Mesothelial cell of epicardium (in vitro differentiated cells): ENCODE results near the gene TLE4. TPM values are rescaled to one million over a fixed set of nuclear protein-coding genes. Genes with fewer than 3 reads are reported as not detected.

Experiments used
- DNase-seq, 2 experiments: peaks; one replicate each; pipeline ENCODE4 v3.0.0; 2021; ENCODE audit warnings: low spot score in 2 of 2; ENCODE audit not compliant: unreplicated experiment in 2 of 2
- H3K27ac Mint-ChIP-seq: 2 replicates; pipeline ENCODE4 v1.8.0; 2021; ENCODE audit warnings: mixed read lengths
- H3K27me3 Mint-ChIP-seq: 2 replicates; pipeline ENCODE4 v1.8.0; 2021; ENCODE audit warnings: low read depth, mixed read lengths
- H3K36me3 Mint-ChIP-seq: 2 replicates; pipeline ENCODE4 v1.8.0; 2021; ENCODE audit warnings: mixed read lengths
- H3K4me1 Mint-ChIP-seq: 2 replicates; pipeline ENCODE4 v1.8.0; 2021; ENCODE audit warnings: mixed read lengths
- H3K4me3 Mint-ChIP-seq: 2 replicates; pipeline ENCODE4 v1.8.0; 2021; ENCODE audit warnings: mild to moderate bottlenecking, moderate library complexity, mixed read lengths
- H3K9me3 Mint-ChIP-seq: 2 replicates; pipeline ENCODE4 v1.8.0; 2021; ENCODE audit warnings: mixed read lengths
- total RNA-seq: library from RNA; stranded (reverse); gene quantifications from 3 replicates; pipeline ENCODE4 v1.2.1, GENCODE V29; 2021
- TF ChIP-seq, protein P1 (sequence below): fragments of 200-600 bp; sonication (generic); IDR thresholded peaks from one replicate; pipeline ENCODE4 v1.5.0; 2021; ENCODE audit warnings: antibody characterized with exemption; ENCODE audit not compliant: unreplicated experiment

TLE4 gene
- total RNA-seq, 1 donor from 2014 or later = 63.6 TPM

DNA sequence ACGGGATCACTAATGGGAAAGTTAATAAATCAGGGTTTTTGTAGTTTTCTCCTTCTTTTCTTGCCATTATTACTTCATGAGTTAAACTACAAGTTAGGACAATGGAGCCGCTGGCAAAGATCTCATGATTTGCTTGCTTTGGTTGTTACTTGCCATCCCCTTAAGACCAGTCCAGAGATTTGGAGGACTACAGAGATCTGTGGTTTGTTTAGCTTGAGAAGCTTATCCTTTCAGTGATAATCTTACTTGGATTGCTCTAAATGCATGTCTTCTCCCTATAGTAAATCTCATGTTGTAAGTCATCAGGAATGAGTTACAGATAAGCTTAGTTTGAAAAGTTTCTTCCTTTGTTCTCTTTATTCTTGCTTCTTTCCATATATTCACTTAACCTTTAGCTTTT is 70.9 kb downstream of the TLE4 start:
- Mint-ChIP-seq H3K36me3 (peaks cover 29% of the 10 kb centered on the region), H3K27me3 (no peaks in the 10 kb centered on the region), H3K9me3 (peaks cover 21% of the 10 kb centered on the region), H3K4me1 (peaks cover 15% of the 10 kb centered on the region), H3K27ac (peak overlapping the region; percentile 51), H3K4me3 (no peak overlapping the region)
- TF ChIP-seq, protein P1, sequence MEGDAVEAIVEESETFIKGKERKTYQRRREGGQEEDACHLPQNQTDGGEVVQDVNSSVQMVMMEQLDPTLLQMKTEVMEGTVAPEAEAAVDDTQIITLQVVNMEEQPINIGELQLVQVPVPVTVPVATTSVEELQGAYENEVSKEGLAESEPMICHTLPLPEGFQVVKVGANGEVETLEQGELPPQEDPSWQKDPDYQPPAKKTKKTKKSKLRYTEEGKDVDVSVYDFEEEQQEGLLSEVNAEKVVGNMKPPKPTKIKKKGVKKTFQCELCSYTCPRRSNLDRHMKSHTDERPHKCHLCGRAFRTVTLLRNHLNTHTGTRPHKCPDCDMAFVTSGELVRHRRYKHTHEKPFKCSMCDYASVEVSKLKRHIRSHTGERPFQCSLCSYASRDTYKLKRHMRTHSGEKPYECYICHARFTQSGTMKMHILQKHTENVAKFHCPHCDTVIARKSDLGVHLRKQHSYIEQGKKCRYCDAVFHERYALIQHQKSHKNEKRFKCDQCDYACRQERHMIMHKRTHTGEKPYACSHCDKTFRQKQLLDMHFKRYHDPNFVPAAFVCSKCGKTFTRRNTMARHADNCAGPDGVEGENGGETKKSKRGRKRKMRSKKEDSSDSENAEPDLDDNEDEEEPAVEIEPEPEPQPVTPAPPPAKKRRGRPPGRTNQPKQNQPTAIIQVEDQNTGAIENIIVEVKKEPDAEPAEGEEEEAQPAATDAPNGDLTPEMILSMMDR = no peak
- no peak for DNase-seq

DNA sequence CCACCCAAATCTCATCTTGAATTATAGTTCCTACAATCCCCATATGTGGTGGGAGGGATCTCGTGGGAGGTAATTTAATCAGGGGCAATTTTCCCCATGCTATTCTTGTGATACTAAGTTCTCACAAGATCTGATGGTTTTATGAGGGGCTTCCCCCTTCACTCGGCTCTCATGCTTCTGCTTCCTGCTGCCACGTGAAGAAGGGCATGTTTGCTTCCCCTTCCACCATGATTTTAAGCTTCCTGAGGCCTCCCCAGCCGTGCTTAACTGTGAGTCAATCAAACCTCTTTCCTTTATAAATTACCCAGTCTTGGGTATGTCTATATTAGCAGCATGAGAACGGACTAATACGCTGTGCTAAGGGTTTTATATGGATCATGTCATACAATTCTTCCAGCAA is 72.3 kb downstream of the TLE4 start:
- H3K36me3 Mint-ChIP-seq = peaks cover 21% of the 10 kb centered on the region
- TF ChIP-seq, protein P1 = no peak
- no peak overlapping the region for H3K4me3 Mint-ChIP-seq
- DNase-seq = no peak
- peaks cover 14% of the 10 kb centered on the region for H3K9me3 Mint-ChIP-seq
- no peak overlapping the region for H3K27ac Mint-ChIP-seq
- no peaks in the 10 kb centered on the region for H3K27me3 Mint-ChIP-seq
- peaks cover 15% of the 10 kb centered on the region for H3K4me1 Mint-ChIP-seq

DNA sequence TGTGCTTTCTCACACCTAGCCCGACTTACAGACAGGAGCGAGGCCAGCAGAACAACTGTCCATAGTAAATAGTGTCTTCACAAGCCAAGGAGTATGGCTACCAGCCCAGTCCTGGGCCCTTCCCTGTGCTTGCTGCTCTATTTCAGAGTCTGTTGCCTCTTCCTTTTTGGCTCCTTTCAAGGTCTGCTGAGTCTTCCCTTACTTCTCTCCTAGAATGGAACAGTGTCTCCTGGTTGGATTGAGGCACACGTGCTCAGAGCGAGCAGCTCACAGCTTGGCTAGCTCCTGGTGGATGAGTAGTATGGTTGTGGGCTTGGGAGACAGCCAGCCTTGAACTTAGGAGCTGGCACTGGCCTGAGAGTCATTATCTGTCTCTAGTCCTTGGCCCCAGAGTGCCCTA is 72.8 kb downstream of the TLE4 start:
- Mint-ChIP-seq H3K9me3 (peaks cover 14% of the 10 kb centered on the region), H3K27me3 (no peaks in the 10 kb centered on the region), H3K4me3 (no peak overlapping the region), H3K27ac (no peak overlapping the region), H3K4me1 (peaks cover 15% of the 10 kb centered on the region), H3K36me3 (peaks cover 21% of the 10 kb centered on the region)
- no peak for DNase-seq
- TF ChIP-seq, protein P1 = no peak

DNA sequence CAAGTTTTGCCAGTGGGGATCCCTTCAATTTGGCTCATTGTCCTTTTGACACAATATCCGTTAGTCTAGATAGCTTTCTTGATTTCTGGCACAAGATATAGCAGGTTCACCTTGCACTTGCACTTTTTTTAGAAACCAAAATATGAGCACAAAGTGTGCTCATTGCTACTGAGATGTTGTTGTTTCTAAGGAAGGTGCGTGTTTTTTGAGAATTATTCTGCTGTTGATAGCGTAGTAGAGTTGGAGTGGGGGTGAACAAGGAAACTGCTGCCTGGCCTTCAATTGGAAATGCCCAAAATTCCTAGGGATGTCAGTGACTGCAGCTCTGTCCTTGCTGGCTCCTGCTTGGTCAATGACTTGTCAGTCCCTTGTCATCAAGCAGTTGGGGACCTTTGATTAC is 73.3 kb downstream of the TLE4 start:
- no peak overlapping the region for H3K27ac Mint-ChIP-seq
- DNase-seq = no peak
- TF ChIP-seq, protein P1 = no peak
- no peak overlapping the region for H3K4me3 Mint-ChIP-seq
- peaks cover 21% of the 10 kb centered on the region for H3K36me3 Mint-ChIP-seq
- H3K4me1 Mint-ChIP-seq = peaks cover 15% of the 10 kb centered on the region
- H3K27me3 Mint-ChIP-seq = no peaks in the 10 kb centered on the region
- peaks cover 14% of the 10 kb centered on the region for H3K9me3 Mint-ChIP-seq

DNA sequence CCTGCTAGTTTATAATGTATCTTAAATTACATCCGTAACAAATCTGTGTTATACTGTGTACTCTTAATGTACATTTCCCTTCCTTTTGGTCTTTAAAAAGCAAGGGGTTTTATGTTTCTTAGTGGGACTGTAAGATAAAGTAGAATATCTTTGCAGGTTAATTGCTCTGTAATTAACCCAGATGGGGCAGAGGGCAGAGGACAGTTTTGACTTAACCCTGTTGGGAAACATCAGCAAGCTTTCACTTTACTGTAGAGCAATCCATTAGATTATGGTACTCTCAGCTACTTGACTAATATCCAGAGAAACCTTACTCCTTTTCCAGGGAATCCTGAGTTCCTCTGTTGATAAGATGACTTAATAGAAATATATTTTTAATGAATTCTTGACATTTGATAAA is 74.3 kb downstream of the TLE4 start:
- H3K4me3 Mint-ChIP-seq = no peak overlapping the region
- TF ChIP-seq, protein P1 = no peak
- peaks cover 24% of the 10 kb centered on the region for H3K36me3 Mint-ChIP-seq
- no peak overlapping the region for H3K27ac Mint-ChIP-seq
- no peaks in the 10 kb centered on the region for H3K27me3 Mint-ChIP-seq
- DNase-seq = no peak
- peaks cover 14% of the 10 kb centered on the region for H3K9me3 Mint-ChIP-seq
- peaks cover 15% of the 10 kb centered on the region for H3K4me1 Mint-ChIP-seq

DNA sequence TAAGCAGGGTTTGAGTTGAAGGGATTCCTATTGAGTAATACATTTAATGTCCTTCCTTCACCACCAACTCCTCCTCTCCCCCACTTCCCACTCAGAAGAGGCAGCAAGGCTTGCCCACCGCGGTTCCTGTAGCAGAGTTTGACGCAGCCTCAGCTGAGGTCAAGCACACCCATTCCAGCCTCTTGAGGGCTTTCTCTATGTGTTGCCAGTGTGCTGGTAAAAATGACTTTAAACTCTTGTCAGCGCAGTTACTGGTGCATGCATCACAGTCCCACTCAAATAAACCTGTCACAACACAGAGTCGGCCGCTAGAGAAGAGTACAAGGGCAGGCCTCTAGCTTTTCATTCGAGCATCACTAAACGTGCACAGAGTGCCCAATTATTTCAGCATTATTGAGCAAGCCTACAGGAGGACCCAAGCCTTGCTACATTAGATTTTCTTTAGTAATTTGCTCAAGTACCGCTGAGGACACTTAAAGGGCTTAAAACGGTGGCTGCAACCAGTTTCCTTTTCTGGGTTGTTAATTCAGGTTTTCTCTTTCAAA is 79.6 kb downstream of the TLE4 start:
- H3K36me3 Mint-ChIP-seq = peaks cover 9% of the 10 kb centered on the region
- DNase-seq = no peak
- no peak overlapping the region for H3K4me3 Mint-ChIP-seq
- no peak overlapping the region for H3K27ac Mint-ChIP-seq
- no peaks in the 10 kb centered on the region for H3K9me3 Mint-ChIP-seq
- peaks cover 12% of the 10 kb centered on the region for H3K4me1 Mint-ChIP-seq
- TF ChIP-seq, protein P1 = no peak
- no peaks in the 10 kb centered on the region for H3K27me3 Mint-ChIP-seq
